NCI-H1105 treated with DMSO at 0.1 percent for 48 hours (cell line): ENCODE measurements around the gene ARVCF.
A peak's percentile ranks its signal among the peaks of the same experiment; 100 is the strongest.

Experiments
- DNase-seq: peaks from one replicate; lab custom pipeline; 2025; lab: John Stamatoyannopoulos, UW

ARVCF gene

DNA sequence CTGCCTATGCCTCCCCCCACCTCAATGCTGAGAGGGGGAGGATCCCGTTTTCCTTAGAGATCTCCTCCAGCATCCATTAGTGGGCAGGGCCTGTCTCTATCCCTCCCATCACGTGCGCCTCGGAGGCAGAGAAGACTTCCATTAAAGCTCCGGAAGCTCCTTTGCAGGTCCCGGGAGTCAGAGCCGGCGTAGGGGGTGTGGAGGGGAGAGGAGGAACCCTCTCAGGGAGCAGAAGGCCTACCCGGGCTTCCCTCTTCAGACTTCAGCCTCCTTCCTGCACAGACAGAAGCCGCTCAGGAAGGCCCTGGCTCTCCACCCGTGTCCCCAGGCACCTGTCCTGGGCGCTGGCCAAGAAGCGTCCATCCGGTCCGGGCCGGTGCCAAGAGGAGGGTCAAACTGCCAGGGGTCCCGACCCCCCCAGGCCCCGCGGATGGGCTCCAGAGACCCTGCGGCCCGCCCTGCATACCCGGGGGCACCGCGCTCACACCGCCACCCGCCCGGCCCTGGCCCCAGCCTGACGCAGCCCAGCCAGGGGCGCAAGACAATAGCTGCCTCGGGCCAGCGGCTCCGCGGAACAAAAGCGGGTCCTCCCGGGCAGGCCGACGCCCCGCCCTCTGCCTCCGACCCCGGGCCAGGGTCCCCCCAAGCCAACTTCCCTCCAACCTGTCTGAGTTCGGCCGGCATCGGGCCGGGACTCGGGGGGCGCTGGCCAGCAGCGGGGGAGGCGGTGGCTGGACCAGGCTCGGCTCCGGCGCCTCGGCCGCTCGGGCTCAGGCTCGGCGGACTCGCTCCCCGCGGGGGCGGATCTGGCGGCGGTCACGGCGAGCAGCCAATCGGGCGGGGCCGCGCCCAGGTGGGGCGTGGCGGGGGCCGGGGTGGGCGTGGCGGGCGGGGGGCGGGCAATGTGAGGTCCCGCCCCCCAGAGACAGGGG, 29.9 kb downstream of the ARVCF start:
- DNase-seq: peak; percentile 69

GRCh38 chr22:19986011-19986409, 30.6 kb downstream of the ARVCF start:
- no peak for DNase-seq

DNA sequence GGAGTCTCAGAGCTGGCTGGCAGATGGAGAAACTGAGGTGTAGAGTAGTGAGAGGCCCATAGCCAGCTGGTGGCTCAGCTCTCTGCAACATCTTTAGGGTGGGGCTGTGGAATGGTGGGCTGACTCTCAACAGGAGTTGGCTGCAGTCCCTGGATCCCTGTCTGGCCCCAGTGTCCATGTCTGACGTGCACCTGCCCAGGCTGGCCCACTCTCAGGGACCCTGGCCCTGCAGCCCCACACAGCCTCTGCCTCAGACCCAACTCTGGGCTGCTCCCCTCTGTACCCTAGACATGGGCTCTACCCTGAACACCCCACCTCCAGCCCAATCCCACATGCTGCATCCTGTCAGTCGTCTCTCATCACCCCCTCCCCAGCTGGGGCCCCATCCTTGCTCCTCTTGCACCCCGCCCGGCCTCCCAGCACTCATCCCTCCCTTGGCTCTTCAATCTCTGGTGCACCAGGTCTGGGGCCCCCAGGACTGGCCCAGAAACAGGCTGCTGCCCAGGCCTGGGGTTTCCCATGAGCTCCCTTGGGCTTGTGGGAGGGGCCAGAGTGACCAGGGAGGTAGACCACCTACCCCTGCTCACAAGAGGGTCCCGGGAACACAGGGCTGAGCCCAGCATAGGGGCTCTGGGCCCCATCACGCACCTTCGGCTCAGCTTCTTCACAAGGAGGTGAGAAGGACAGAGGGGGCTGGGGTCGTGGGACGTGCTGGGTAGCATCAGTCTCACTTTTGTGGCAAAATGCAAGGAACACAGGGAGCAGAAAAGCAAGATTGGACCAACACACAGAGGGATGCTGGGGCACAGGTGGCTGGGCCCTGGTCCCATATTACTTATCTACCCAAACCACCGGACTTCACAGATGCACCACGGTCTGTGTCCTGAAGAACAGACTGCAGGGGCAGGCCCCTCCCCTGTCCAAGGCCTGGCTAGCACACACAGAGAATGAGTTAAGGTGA, 31.5 kb downstream of the ARVCF start:
- DNase-seq: no peak

GRCh38 chr22:19984201-19984753, 32.3 kb downstream of the ARVCF start:
- no peak for DNase-seq

- no peak for DNase-seq
Measured at GRCh38 chr22:19983741-19984140, 32.9 kb downstream of the ARVCF start.

- no peak for DNase-seq
Measured at GRCh38 chr22:19982991-19983578, 33.5 kb downstream of the ARVCF start.

DNA sequence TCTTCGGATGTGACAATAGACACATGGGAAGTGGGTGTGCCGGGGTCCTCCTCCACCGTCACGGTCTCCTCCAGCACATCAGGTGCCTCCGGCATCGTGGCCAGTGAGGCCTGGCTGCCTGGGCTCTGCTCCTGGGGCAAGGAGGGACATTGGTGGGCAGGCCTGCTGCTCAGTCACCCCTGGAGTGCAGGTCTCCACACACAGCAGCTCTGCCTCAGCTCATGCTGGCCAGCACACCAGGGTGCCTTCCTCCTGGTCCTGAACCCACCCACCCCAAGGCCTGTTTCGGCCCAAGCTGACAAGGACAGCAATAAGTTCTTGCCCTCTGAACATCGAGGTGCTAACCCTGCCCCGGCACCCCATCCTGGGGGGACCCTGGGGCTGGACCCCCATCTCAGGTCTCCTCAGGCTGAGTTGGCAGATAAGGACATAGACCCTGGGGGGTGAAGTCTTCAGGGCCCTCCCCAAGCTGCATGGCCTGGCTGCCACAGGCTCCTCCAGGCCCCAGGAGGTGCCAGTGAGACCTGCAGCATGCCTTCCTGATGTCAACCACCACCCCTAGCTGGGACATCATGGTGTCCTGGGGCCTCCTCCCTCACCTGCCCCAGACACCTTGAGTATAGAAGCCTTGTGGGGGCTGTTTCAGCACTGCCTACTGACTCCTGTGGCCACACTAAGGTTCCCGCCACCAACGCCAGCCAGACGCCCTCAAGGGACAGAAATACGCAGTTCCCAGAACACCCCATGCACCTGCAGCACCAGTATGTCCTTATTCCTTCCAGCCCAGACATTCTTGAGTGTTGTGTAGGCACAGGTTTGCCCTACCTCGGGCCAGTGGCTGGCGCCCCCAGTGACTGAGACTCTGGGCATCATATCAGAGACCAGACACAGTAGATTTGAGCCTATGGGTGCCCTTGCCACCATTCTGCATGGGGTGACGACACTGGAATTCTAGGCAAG, 34.4 kb downstream of the ARVCF start:
- DNase-seq: no peak

DNA sequence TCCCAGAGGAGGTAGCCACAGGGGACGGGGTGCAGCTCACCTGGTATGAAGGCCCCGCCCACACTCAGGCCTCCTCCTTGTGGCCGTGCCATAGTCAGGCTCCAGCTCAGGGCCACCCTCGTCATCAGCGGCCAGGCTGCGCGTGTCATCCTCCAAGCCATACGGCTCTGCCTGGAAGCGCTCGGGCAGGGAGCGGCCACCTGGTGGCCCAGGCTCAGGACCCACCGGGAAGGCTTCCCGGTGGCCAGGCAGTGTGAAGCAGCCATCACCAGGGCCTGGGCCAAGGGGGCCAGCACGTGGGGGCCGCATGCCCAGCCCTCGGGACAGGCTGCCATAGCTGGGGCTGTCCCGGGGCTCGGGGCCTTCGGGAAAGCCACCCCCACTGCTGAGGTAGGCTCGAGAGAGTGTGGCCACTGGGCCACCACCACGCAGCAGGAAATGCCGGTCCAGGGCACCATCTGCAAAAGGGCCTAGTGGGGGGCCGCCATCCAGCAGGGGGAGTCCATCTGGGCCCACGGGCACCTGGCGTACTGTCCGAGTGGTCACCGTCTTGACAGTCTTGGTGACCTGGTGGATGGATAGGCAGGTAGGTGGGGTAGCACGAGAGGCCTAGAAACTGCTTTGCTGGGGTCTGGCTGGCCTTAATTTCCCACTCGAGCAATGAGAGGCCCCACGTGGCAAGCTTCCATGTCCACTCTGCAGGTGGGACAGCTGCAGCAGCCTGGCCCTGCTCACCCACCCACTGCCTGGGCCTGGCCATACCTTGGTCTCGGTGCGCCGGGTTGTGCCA, 35.3 kb downstream of the ARVCF start:
- DNase-seq: no peak

DNA sequence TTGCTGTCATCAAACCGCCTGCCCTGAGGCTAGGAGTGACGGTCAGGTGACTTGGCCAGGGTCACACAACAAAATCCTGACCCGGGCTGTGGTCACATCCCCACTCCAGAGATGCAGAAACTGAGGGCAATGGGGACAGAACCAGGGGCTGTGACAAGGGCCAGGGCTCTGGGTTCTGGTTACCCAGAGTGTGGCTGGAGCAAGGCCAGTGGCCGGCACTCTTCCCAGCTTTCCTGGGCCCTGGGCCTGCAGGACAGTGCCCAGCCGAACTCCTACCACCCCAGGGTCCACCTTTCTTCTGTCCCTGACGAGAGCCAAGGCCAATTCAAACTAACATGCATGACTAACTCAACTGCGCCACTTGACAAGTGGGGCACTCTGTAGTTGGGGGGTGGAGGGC, 35.9 kb downstream of the ARVCF start:
- no peak for DNase-seq

- no peak for DNase-seq
Measured at GRCh38 chr22:19979712-19980493, 36.7 kb downstream of the ARVCF start.

- no peak for DNase-seq
Measured at GRCh38 chr22:19978748-19979147, 37.9 kb downstream of the ARVCF start.

DNA sequence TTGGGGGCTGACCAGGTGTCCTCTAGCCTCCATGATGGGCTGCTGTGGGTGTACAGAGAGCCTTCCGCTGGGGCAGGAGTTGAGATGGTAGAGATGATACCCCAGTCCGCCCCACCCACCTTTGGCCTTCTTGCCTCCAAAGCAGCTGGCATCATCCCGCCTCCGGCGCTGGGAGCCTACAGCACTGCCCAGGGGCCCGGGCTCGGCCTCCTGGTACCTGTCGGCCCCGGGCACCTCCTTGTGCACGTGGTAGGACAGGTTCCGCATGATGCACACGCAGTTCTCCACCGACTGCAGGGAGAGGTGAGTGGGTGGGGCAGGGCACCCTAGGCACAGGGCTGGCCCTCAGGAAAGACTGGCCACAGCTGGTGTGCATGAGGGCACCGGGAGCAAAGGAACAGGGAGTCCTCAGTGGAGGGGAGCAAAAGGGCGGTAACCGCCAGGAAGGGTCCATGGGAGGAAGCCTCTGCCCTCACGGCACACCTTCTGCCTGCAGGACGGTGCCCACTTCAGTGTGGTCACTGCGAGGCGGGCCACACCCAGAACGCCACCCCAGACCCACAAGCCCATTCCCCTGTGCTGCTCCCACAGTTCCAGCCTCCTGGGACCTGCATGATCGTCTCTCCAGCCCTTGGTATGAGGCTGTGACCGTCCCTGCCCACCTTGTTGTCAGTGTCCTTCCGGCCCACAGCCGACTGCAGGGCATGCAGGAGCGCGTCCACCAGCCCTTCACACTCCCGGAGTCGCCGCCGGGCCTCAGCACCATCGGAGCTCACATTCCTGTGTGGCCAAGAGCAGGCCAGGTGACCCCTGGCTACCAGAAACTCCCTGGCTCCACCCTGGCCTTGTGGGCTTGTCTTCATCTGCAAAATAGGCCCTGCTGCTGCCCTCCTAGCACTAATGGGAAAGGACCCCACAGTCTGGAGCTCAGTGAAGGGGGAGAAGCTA, 39.1 kb downstream of the ARVCF start:
- DNase-seq: no peak

- no peak for DNase-seq
Measured at GRCh38 chr22:19976671-19977070, 40.0 kb downstream of the ARVCF start.

GRCh38 chr22:19975707-19976035, 41.0 kb downstream of the ARVCF start:
- DNase-seq: no peak

DNA sequence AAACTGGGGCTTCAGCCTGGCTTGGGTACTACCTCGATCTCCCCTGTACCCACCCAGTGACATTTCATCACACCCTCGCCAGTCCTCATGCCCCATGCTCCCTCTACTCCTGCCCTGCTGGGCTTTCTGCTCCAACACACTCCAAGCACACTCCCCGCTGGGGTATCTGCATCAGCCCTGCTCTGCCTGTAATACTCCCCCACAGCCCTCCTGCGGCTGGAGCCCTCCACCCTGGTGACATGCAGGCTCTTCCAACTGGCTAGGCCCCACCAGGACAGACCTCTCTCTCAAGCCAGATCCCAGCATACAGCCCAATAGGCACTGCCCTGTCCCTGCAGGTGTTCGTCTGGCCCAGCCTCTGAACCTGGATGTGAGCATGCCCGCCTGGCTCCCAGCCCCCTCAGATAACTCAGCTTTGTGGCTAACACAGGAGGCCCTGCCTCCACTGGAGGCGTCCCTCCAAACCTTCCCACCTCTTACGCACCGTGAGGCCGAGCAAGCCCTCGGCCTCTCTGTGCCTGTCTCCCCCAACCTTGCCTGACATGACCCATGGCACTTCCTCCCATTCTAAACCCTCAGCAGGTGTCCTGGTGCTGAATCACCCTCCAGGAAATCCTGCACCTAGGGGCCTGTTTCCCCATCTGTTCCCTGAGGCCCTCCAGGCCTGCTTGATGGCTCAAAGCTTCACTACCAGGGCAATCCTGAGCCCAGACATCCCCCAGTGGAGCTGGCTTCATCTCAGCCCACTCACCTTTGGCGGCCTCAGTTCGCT, 41.5 kb downstream of the ARVCF start:
- no peak for DNase-seq

- DNase-seq: peak; percentile 4
Measured at GRCh38 chr22:19974268-19974861, 42.3 kb downstream of the ARVCF start.
